SU-DHL-6 (cell line): Measurements from ENCODE around the gene COL26A1.

ENCODE experiments used
- H2AFZ ChIP-seq: fragments of 200-600 bp; sonication (generic); 2 replicates; pipeline ENCODE4 v1.6.1; 2014; ENCODE audit warnings: low read depth, mild to moderate bottlenecking, moderate library complexity, mixed read lengths, antibody characterized with exemption, low read length; ENCODE audit not compliant: severe bottlenecking
- H3F3A ChIP-seq: fragments of 200-600 bp; shearing (Covaris generic); 2 replicates; pipeline ENCODE4 v1.6.0; 2016; ENCODE audit warnings: antibody characterized with exemption, mild to moderate bottlenecking; ENCODE audit not compliant: insufficient read depth
- H3K27ac ChIP-seq: fragments of 200-600 bp; sonication (generic); 2 replicates; pipeline ENCODE4 v1.5.1; 2016; ENCODE audit warnings: low read depth, mild to moderate bottlenecking, low read length, moderate library complexity, mixed read lengths
- H3K27me3 ChIP-seq: fragments of 200-600 bp; sonication (generic), shearing (Covaris generic); 2 replicates; pipeline ENCODE4 v1.6.0; 2014; ENCODE audit warnings: mild to moderate bottlenecking, low read length
- H3K36me3 ChIP-seq: fragments of 200-600 bp; sonication (generic); 2 replicates; pipeline ENCODE4 v1.6.1; 2014; ENCODE audit warnings: mild to moderate bottlenecking, low read length, mixed read lengths
- H3K4me2 ChIP-seq: fragments of 300-600, 200-600 bp; shearing (Covaris generic), sonication (generic); 2 replicates; pipeline ENCODE4 v1.6.0; 2014; ENCODE audit warnings: low read length, low read depth, mild to moderate bottlenecking; ENCODE audit not compliant: poor library complexity, severe bottlenecking
- H3K4me3 ChIP-seq: fragments of 200-600 bp; sonication (generic); 2 replicates; pipeline ENCODE4 v1.5.1; 2014; ENCODE audit warnings: antibody characterized with exemption, low read length, mild to moderate bottlenecking, mixed read lengths; ENCODE audit not compliant: insufficient read depth, poor library complexity, severe bottlenecking
- H3K79me2 ChIP-seq: fragments of 200-600 bp; sonication (generic); 2 replicates; pipeline ENCODE4 v1.6.1; 2014; ENCODE audit warnings: mild to moderate bottlenecking, low read length, moderate library complexity; ENCODE audit not compliant: insufficient read depth
- H3K9ac ChIP-seq: fragments of 200-600 bp; sonication (generic); 2 replicates; pipeline ENCODE4 v1.7.0; 2014; ENCODE audit warnings: mild to moderate bottlenecking, low read length
- H3K9me2 ChIP-seq: fragments of 200-600 bp; sonication (generic); replicated peaks from 2 replicates; pipeline ENCODE4 v1.6.1; 2014; ENCODE audit warnings: low read length; ENCODE audit not compliant: insufficient read depth
- H3K9me3 ChIP-seq: fragments of 200-600 bp; sonication (generic); 2 replicates; pipeline ENCODE4 v1.6.1; 2014; ENCODE audit warnings: low read length, mixed read lengths; ENCODE audit not compliant: insufficient read depth
- H4K20me1 ChIP-seq: fragments of 200-600 bp; sonication (generic); 2 replicates; pipeline ENCODE4 v1.6.1; 2014; ENCODE audit warnings: low read depth, mild to moderate bottlenecking, antibody characterized with exemption, low read length, moderate library complexity, mixed read lengths
- EZH2phosphoT487 ChIP-seq: fragments of 200-600 bp; sonication (generic), shearing (Covaris generic); conservative IDR thresholded peaks from 2 replicates; pipeline ENCODE4 v1.6.1; 2018; ENCODE audit warnings: mild to moderate bottlenecking, antibody characterized with exemption, low read length, moderate library complexity, mixed read lengths
- TF ChIP-seq, protein P1 (sequence below): fragments of 200-600 bp; sonication (generic); IDR thresholded peaks from one replicate; pipeline ENCODE4 v1.5.1; 2017; ENCODE audit warnings: antibody characterized with exemption, mild to moderate bottlenecking, low read length, moderate library complexity; ENCODE audit not compliant: insufficient read depth, poor library complexity, severe bottlenecking

The COL26A1 gene

DNA sequence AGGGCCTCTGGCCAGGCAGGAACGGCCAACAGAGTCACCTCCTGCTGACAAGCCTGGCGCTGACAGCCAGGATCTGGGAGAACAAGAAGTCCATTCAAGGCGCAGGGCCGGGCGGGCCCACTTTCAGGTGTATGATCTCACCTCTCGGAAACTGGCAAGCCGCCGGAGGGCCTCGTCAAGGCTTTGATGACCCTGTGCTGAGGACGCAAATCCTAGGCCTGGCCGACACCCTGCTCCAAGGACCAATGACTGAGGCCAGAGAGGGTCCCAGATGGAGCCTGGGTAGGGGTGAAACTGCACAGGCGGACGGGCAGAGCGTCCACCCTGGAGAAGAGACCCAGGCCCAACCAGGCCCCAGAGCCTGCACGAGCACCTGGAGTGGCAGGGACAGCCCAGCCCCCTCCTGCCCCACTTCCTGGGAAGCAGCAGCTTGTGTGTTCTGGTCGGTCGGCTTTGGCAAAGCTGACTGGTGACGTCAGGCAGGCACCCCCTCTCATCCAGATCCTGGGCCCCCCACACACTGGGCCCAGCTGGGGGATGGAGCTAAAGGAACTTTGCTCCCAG is 235.8 kb downstream of the COL26A1 start:
- H4K20me1 ChIP-seq = no peaks in the 10 kb centered on the region
- H3K27me3 ChIP-seq = no peaks in the 10 kb centered on the region
- TF ChIP-seq, protein P1, sequence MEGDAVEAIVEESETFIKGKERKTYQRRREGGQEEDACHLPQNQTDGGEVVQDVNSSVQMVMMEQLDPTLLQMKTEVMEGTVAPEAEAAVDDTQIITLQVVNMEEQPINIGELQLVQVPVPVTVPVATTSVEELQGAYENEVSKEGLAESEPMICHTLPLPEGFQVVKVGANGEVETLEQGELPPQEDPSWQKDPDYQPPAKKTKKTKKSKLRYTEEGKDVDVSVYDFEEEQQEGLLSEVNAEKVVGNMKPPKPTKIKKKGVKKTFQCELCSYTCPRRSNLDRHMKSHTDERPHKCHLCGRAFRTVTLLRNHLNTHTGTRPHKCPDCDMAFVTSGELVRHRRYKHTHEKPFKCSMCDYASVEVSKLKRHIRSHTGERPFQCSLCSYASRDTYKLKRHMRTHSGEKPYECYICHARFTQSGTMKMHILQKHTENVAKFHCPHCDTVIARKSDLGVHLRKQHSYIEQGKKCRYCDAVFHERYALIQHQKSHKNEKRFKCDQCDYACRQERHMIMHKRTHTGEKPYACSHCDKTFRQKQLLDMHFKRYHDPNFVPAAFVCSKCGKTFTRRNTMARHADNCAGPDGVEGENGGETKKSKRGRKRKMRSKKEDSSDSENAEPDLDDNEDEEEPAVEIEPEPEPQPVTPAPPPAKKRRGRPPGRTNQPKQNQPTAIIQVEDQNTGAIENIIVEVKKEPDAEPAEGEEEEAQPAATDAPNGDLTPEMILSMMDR = no peak
- no peak for TF ChIP-seq EZH2phosphoT487
- no peaks in the 10 kb centered on the region for H3F3A ChIP-seq
- no peak overlapping the region for H3K9ac ChIP-seq
- no peak overlapping the region for H3K4me2 ChIP-seq
- no peaks in the 10 kb centered on the region for H3K36me3 ChIP-seq
- H3K4me3 ChIP-seq = no peak overlapping the region
- no peak overlapping the region for H2AFZ ChIP-seq
- no peaks in the 10 kb centered on the region for H3K9me2 ChIP-seq
- no peaks in the 10 kb centered on the region for H3K9me3 ChIP-seq
- no peak overlapping the region for H3K27ac ChIP-seq
- H3K79me2 ChIP-seq = no peaks in the 10 kb centered on the region

DNA sequence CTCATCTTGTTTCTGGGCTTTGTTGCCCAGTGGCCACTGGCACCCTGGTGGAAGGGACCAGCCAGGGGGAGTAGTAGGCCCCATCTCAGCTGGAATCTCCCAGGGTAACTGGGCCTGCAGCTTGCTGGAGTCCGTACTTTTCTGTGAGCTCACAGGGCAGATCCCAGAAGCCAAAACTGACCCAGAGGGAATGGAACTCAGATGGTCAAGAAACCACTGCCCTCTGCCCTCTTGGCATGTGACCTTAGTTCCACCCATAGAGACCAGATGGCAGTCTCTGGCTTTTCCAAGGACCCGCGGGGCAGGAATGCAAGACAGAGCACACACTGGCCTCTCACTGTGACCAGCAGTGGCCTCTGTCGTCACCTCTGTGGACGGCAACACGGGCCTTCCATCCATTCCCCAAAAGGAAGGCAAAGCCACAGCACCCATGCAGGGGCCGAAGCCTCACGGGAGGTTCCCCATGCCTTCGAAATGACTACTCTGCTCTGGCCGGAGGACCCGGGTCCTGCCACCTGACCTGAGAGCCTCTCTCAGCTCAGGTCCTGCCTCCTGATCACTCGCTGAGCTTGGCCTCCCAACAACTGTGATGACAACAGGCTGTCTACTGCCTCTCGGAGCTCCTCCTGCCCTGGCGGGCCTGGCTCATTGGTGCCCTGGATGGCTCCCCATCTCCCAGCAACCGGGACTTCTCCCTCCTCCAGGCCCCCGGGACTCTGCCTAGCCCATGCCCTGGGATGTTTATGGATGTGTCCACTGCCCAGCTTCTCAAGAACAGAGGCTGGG is 236.5 kb downstream of the COL26A1 start:
- Histone ChIP-seq H3K36me3 (no peaks in the 10 kb centered on the region), H3K9me2 (no peaks in the 10 kb centered on the region), H3K9ac (no peak overlapping the region), H3K27me3 (no peaks in the 10 kb centered on the region), H3K79me2 (no peaks in the 10 kb centered on the region), H2AFZ (no peak overlapping the region), H3K4me2 (no peak overlapping the region), H3K4me3 (no peak overlapping the region), H3K27ac (no peak overlapping the region), H4K20me1 (no peaks in the 10 kb centered on the region), H3F3A (no peaks in the 10 kb centered on the region), H3K9me3 (no peaks in the 10 kb centered on the region)
- TF ChIP-seq, protein P1 = no peak
- no peak for TF ChIP-seq EZH2phosphoT487

DNA sequence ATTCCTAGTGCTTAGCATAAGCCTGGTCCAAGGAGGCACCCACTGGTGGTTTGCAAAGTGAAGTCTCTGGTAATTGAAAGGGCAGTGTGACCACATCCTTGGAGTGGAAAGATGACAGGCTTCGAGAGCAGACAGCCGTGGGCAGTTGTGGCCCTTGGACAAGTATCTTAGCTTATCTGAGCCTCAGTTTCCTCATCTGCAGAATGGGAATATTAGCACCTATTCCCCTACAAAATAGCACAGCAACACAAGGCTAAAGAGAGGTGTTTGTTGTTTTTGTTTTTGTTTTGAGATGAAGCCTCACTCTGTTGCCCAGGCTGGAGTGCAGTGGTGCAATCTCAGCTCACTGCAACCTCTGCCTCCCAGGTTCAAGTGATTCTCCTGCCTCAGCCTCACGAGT is 237.1 kb downstream of the COL26A1 start:
- Histone ChIP-seq H3K27me3 (no peaks in the 10 kb centered on the region), H3K9ac (no peak overlapping the region), H3K27ac (no peak overlapping the region), H3K9me2 (no peaks in the 10 kb centered on the region), H2AFZ (no peak overlapping the region), H3F3A (no peaks in the 10 kb centered on the region), H3K79me2 (no peaks in the 10 kb centered on the region), H4K20me1 (no peaks in the 10 kb centered on the region), H3K9me3 (no peaks in the 10 kb centered on the region), H3K4me2 (no peak overlapping the region), H3K4me3 (no peak overlapping the region), H3K36me3 (no peaks in the 10 kb centered on the region)
- no peak for TF ChIP-seq EZH2phosphoT487
- TF ChIP-seq, protein P1 = no peak
